Measurements from ENCODE around the gene ARFGAP3. TPM values are rescaled to one million over a fixed set of nuclear protein-coding genes. Genes with fewer than 3 reads are reported as not detected.

Gene ARFGAP3
- total RNA-seq, 1 donor from 2014 or later = 59.5 TPM

GRCh38 chr22:42887120-42887519 is 30.0 kb upstream of the ARFGAP3 start:
- H3K4me3 ChIP-seq (ENCODE audit: insufficient read depth, low read depth, low read length) = no peak overlapping the region
- Mint-ChIP-seq H3K4me1 (ENCODE audit: low read depth, unreplicated experiment) (peaks cover 3% of the 10 kb centered on the region), H3K27me3 (ENCODE audit: low read depth, unreplicated experiment) (no peaks in the 10 kb centered on the region), H3K27ac (ENCODE audit: unreplicated experiment) (no peak overlapping the region), H3K9me3 (ENCODE audit: unreplicated experiment) (peaks cover 2% of the 10 kb centered on the region), H3K36me3 (ENCODE audit: low read depth, unreplicated experiment) (peaks cover 35% of the 10 kb centered on the region), H3K4me3 (ENCODE audit: unreplicated experiment) (no peak overlapping the region)
- no peaks in the 10 kb centered on the region for H3K79me2 ChIP-seq (ENCODE audit: insufficient read depth, low read length)
- no peak overlapping the region for H2AFZ ChIP-seq (ENCODE audit: low read depth, low read length)
- H3K4me1 ChIP-seq (ENCODE audit: insufficient read depth, low read length) = no peaks in the 10 kb centered on the region
- H3K36me3 ChIP-seq (ENCODE audit: insufficient read depth, low read length) = peaks cover 16% of the 10 kb centered on the region
- no peak for DNase-seq (ENCODE audit: low read depth)
- H3K27me3 ChIP-seq (ENCODE audit: insufficient read depth, low read length) = no peaks in the 10 kb centered on the region
- no peak overlapping the region for H3K27ac ChIP-seq (ENCODE audit: low read depth, low read length)
- H3K9me3 ChIP-seq (ENCODE audit: insufficient read depth, low read depth, low read length) = no peaks in the 10 kb centered on the region
- H3K4me2 ChIP-seq (ENCODE audit: low read length) = no peak overlapping the region
- no peak for FAIRE-seq
- TF ChIP-seq CTCF (IDR thresholded peaks at IDR 0.05; ENCODE audit: insufficient read depth, low read depth, low read length) (no peak), EZH2 (IDR thresholded peaks at IDR 0.05; ENCODE audit: insufficient read depth, low read length) (no peak)
- peaks cover 49% of the 10 kb centered on the region for H4K20me1 ChIP-seq (ENCODE audit: insufficient read depth, low read length)
- H3K9ac ChIP-seq (ENCODE audit: low read length) = no peak overlapping the region

- no peak overlapping the region for H3K9ac ChIP-seq (ENCODE audit: low read length)
- DNase-seq (ENCODE audit: low read depth) (no peak), FAIRE-seq (no peak)
- no peaks in the 10 kb centered on the region for H3K79me2 ChIP-seq (ENCODE audit: insufficient read depth, low read length)
- no peaks in the 10 kb centered on the region for H3K4me1 ChIP-seq (ENCODE audit: insufficient read depth, low read length)
- H3K4me3 ChIP-seq (ENCODE audit: insufficient read depth, low read depth, low read length) = no peak overlapping the region
- no peaks in the 10 kb centered on the region for H3K9me3 ChIP-seq (ENCODE audit: insufficient read depth, low read depth, low read length)
- no peak overlapping the region for H3K4me2 ChIP-seq (ENCODE audit: low read length)
- no peak overlapping the region for H3K27ac ChIP-seq (ENCODE audit: low read depth, low read length)
- H3K27me3 Mint-ChIP-seq (ENCODE audit: low read depth, unreplicated experiment) = no peaks in the 10 kb centered on the region
- H3K4me1 Mint-ChIP-seq (ENCODE audit: low read depth, unreplicated experiment) = peaks cover 3% of the 10 kb centered on the region
- no peak overlapping the region for H2AFZ ChIP-seq (ENCODE audit: low read depth, low read length)
- H3K9me3 Mint-ChIP-seq (ENCODE audit: unreplicated experiment) = peaks cover 2% of the 10 kb centered on the region
- H3K36me3 Mint-ChIP-seq (ENCODE audit: low read depth, unreplicated experiment) = peaks cover 33% of the 10 kb centered on the region
- TF ChIP-seq EZH2 (IDR thresholded peaks at IDR 0.05; ENCODE audit: insufficient read depth, low read length) = no peak
- no peak for TF ChIP-seq CTCF (IDR thresholded peaks at IDR 0.05; ENCODE audit: insufficient read depth, low read depth, low read length)
- H3K27me3 ChIP-seq (ENCODE audit: insufficient read depth, low read length) = no peaks in the 10 kb centered on the region
- peaks cover 49% of the 10 kb centered on the region for H4K20me1 ChIP-seq (ENCODE audit: insufficient read depth, low read length)
- H3K36me3 ChIP-seq (ENCODE audit: insufficient read depth, low read length) = peaks cover 16% of the 10 kb centered on the region
- H3K4me3 Mint-ChIP-seq (ENCODE audit: unreplicated experiment) = no peak overlapping the region
- H3K27ac Mint-ChIP-seq (ENCODE audit: unreplicated experiment) = no peak overlapping the region
Observed at GRCh38 chr22:42885446-42885845, 28.4 kb upstream of the ARFGAP3 start.

- H3K79me2 ChIP-seq (ENCODE audit: insufficient read depth, low read length) = no peaks in the 10 kb centered on the region
- peaks cover 51% of the 10 kb centered on the region for H4K20me1 ChIP-seq (ENCODE audit: insufficient read depth, low read length)
- H3K4me1 Mint-ChIP-seq (ENCODE audit: low read depth, unreplicated experiment) = peaks cover 3% of the 10 kb centered on the region
- H3K27ac ChIP-seq (ENCODE audit: low read depth, low read length) = no peak overlapping the region
- H3K36me3 ChIP-seq (ENCODE audit: insufficient read depth, low read length) = peaks cover 16% of the 10 kb centered on the region
- H3K4me2 ChIP-seq (ENCODE audit: low read length) = no peak overlapping the region
- DNase-seq (ENCODE audit: low read depth) (no peak), FAIRE-seq (no peak)
- TF ChIP-seq CTCF (IDR thresholded peaks at IDR 0.05; ENCODE audit: insufficient read depth, low read depth, low read length) = no peak
- no peak for TF ChIP-seq EZH2 (IDR thresholded peaks at IDR 0.05; ENCODE audit: insufficient read depth, low read length)
- no peak overlapping the region for H3K9ac ChIP-seq (ENCODE audit: low read length)
- no peaks in the 10 kb centered on the region for H3K27me3 Mint-ChIP-seq (ENCODE audit: low read depth, unreplicated experiment)
- H3K9me3 ChIP-seq (ENCODE audit: insufficient read depth, low read depth, low read length) = no peaks in the 10 kb centered on the region
- H3K4me3 ChIP-seq (ENCODE audit: insufficient read depth, low read depth, low read length) = no peak overlapping the region
- no peaks in the 10 kb centered on the region for H3K4me1 ChIP-seq (ENCODE audit: insufficient read depth, low read length)
- H3K4me3 Mint-ChIP-seq (ENCODE audit: unreplicated experiment) = no peak overlapping the region
- H3K27me3 ChIP-seq (ENCODE audit: insufficient read depth, low read length) = no peaks in the 10 kb centered on the region
- H3K27ac Mint-ChIP-seq (ENCODE audit: unreplicated experiment) = no peak overlapping the region
- H3K36me3 Mint-ChIP-seq (ENCODE audit: low read depth, unreplicated experiment) = peaks cover 38% of the 10 kb centered on the region
- no peak overlapping the region for H2AFZ ChIP-seq (ENCODE audit: low read depth, low read length)
- H3K9me3 Mint-ChIP-seq (ENCODE audit: unreplicated experiment) = peaks cover 2% of the 10 kb centered on the region
Observed at GRCh38 chr22:42884616-42885375, 27.7 kb upstream of the ARFGAP3 start.
